Natural killer cell (primary cell): Measurements from ENCODE around the gene INSL3. TPM values are rescaled to one million over a fixed set of nuclear protein-coding genes. Genes with fewer than 3 reads are reported as not detected.

Experiments
- ATAC-seq, 3 donors: fragments of 150-1000 bp in 2 of 3; fragments of 200-7000 bp in 1 of 3; cut with Tn5 transposase; 1 replicate in 1 of 3; 2 replicates in 2 of 3; pipeline ENCODE4 v1.10.0; 2021; ENCODE audit warnings: mild to moderate bottlenecking in 2 of 3, moderate library complexity in 2 of 3
- DNase-seq, 2 donors: peaks; one replicate each; pipeline versions ENCODE4 v3.0.0 to v3.0.0-alpha.2; 2013 to 2021; ENCODE audit warnings: mixed read lengths in 1 of 2
- H3K27ac ChIP-seq: one replicate; pipeline ENCODE4 v1.5.1; 2013; ENCODE audit warnings: mild to moderate bottlenecking, low read length
- H3K27me3 ChIP-seq: one replicate; pipeline ENCODE4 v1.6.1; 2013; ENCODE audit warnings: low read length; ENCODE audit not compliant: control insufficient read depth, insufficient read depth
- H3K36me3 ChIP-seq: one replicate; pipeline ENCODE4 v1.6.1; 2013; ENCODE audit warnings: low read length; ENCODE audit not compliant: control insufficient read depth, insufficient read depth
- H3K4me1 ChIP-seq: one replicate; pipeline ENCODE4 v1.6.1; 2013; ENCODE audit warnings: low read length; ENCODE audit not compliant: control insufficient read depth, insufficient read depth
- H3K4me3 ChIP-seq: one replicate; pipeline ENCODE4 v1.5.1; 2013; ENCODE audit warnings: low read length
- H3K9me3 ChIP-seq: one replicate; pipeline ENCODE4 v1.6.1; 2013; ENCODE audit warnings: low read length; ENCODE audit not compliant: control insufficient read depth, insufficient read depth
- H3K27ac Mint-ChIP-seq, 2 donors: one replicate each; pipeline ENCODE4 v1.8.0; 2022; ENCODE audit warnings: mild to moderate bottlenecking in 2 of 2, mixed read lengths in 2 of 2, moderate library complexity in 1 of 2
- H3K27me3 Mint-ChIP-seq, 2 donors: one replicate each; pipeline ENCODE4 v1.8.0; 2022; ENCODE audit warnings: low read depth in 2 of 2, mixed read lengths in 2 of 2
- H3K36me3 Mint-ChIP-seq: one replicate; pipeline ENCODE4 v1.8.0; 2022; ENCODE audit warnings: mixed read lengths
- H3K4me1 Mint-ChIP-seq, 2 donors: one replicate each; pipeline ENCODE4 v1.8.0; 2022; ENCODE audit warnings: mixed read lengths in 2 of 2
- H3K4me3 Mint-ChIP-seq: one replicate; pipeline ENCODE4 v1.8.0; 2022; ENCODE audit warnings: mild to moderate bottlenecking, moderate library complexity, mixed read lengths
- H3K9me3 Mint-ChIP-seq, 2 donors: one replicate each; pipeline ENCODE4 v1.8.0; 2022; ENCODE audit warnings: mixed read lengths in 2 of 2
- WGBS: methylation state at CpG from one replicate; pipeline ENCODE4 v1.1.7; 2013; ENCODE audit warnings: missing lambda C conversion rate; ENCODE audit not compliant: insufficient coverage; 5-methylcytosine and 5-hydroxymethylcytosine counted together
- intact Hi-C: fragments of 100-400 bp; cut with micrococcal nuclease; formaldehyde crosslinking; loops from one replicate; pipeline ENCODE4 v1.14.2; 2022
- total RNA-seq, 4 donors: library from RNA; stranded (reverse); fragments of 120-200 nt in 1 of 4; gene quantifications; one replicate each; pipeline versions ENCODE4 v1.2.3 to v1.2.4, GENCODE V29; 2013 to 2022
- TF ChIP-seq, protein P1 (sequence below): fragments of 200-600 bp; IDR thresholded peaks from one replicate; pipeline ENCODE4 v1.8.0; 2022; ENCODE audit warnings: antibody characterized with exemption

Gene INSL3
- total RNA-seq, 3 donors from 2014 or later (not counting 1 experiment from before 2014, with no cell fraction given), result 1.5 to 2.9 (median 1.7) TPM

DNA sequence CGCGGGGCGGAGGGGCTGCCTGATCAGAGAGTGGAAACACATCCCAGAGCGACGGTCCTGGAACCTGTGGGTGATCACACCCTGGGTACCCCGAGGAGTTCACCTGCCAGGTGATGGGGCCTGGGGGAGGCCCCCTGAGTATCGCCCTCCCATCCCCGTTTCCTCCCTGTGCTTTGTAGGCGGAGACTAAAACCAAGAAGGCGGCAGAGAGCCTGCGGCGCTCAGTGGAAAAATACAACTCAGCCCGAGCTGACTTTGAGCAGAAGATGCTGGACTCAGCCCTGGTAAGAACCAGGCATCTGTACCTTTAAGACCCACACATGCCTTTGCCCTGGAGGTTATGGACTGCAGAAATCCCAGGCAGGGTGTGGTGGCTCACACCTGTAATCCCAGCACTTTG, 50.7 kb downstream of the INSL3 start:
- Histone ChIP-seq H3K9me3 (no peaks in the 10 kb centered on the region), H3K27ac (no peak overlapping the region), H3K27me3 (no peaks in the 10 kb centered on the region), H3K36me3 (peaks cover 69% of the 10 kb centered on the region), H3K4me1 (peaks cover 4% of the 10 kb centered on the region), H3K4me3 (no peak overlapping the region)
- Mint-ChIP-seq H3K27ac (no peak overlapping the region), H3K36me3 (no peaks in the 10 kb centered on the region), H3K27me3 (no peaks in the 10 kb centered on the region), H3K4me3 (no peak overlapping the region), H3K9me3 (no peaks in the 10 kb centered on the region), H3K4me1 (peaks cover 0 to 4% of the 10 kb centered on the region in 2 donors)
- TF ChIP-seq, protein P1, sequence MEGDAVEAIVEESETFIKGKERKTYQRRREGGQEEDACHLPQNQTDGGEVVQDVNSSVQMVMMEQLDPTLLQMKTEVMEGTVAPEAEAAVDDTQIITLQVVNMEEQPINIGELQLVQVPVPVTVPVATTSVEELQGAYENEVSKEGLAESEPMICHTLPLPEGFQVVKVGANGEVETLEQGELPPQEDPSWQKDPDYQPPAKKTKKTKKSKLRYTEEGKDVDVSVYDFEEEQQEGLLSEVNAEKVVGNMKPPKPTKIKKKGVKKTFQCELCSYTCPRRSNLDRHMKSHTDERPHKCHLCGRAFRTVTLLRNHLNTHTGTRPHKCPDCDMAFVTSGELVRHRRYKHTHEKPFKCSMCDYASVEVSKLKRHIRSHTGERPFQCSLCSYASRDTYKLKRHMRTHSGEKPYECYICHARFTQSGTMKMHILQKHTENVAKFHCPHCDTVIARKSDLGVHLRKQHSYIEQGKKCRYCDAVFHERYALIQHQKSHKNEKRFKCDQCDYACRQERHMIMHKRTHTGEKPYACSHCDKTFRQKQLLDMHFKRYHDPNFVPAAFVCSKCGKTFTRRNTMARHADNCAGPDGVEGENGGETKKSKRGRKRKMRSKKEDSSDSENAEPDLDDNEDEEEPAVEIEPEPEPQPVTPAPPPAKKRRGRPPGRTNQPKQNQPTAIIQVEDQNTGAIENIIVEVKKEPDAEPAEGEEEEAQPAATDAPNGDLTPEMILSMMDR, result no peak
- 90% methylated on average over 13 of the region's 13 CpGs for WGBS
- intact Hi-C loops, result no loop called here
- no peak for ATAC-seq
- no peak for DNase-seq

DNA sequence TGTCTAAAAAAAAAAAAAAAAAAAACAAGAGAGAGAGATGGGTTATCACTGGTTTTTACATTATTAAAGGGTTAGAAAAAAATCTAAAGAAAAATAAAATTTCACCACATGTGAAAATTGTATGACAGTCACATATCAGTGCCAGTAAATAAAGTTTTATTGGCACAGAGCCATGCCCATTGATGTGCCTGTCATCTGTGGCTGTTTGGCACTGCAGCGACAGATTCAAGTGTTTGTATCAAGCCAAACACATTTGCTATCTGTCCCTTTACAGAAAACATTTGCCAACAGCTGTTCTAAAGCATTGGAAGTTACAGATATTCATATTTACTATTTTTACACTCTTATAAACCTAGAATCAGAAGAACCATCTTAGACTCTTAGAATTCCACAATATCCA, 53.8 kb downstream of the INSL3 start:
- intact Hi-C loops, result loop anchor here (2.0 kb wide), 1 partner anchor 63 kb away; no protein-coding TSS in a partner anchor
- H3K36me3 Mint-ChIP-seq, result no peaks in the 10 kb centered on the region
- Histone ChIP-seq H3K4me1 (peaks cover 12% of the 10 kb centered on the region), H3K27ac (no peak overlapping the region), H3K36me3 (peaks cover 61% of the 10 kb centered on the region), H3K27me3 (no peaks in the 10 kb centered on the region), H3K4me3 (no peak overlapping the region), H3K9me3 (no peaks in the 10 kb centered on the region)
- TF ChIP-seq, protein P1, result no peak
- H3K9me3 Mint-ChIP-seq, result no peaks in the 10 kb centered on the region
- 100% methylated on average over 1 of the region's 1 CpG for WGBS
- H3K27me3 Mint-ChIP-seq, result no peaks in the 10 kb centered on the region
- H3K4me3 Mint-ChIP-seq, result no peak overlapping the region
- DNase-seq (no peak), ATAC-seq (no peak)
- no peak overlapping the region for H3K27ac Mint-ChIP-seq
- H3K4me1 Mint-ChIP-seq, result peaks cover 5 to 8% of the 10 kb centered on the region in 2 donors

DNA sequence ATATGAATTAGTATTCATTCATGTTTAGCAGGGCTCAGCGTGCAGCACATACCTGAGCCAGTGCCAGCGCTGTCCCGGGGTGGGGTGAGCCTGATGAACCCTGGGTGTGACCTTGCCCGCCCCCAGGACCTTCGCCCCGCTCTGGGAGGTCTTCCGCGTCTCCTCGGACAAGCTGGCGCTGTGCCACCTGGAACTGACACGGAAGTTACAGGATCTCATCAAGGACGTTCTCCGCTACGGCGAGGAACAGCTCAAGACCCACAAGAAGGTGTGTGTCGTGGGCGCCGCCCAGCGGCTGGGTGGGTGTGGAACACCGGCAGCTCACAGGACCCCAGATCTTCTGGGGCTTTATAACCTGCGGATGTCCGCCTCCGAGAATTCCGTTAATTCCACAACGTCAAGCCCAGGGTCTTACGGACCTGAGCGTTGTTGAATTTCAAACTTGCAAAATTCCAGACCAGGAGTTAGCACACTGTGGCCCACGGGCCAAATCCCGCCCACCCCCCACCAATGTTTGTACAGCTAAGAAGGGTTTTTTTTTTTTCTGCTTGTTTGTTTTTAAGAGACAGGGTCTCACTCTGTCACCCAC, 54.7 kb downstream of the INSL3 start:
- peaks cover 5 to 8% of the 10 kb centered on the region in 2 donors for H3K4me1 Mint-ChIP-seq
- no peaks in the 10 kb centered on the region for H3K36me3 Mint-ChIP-seq
- ATAC-seq (peak; percentile 65 to 79 (median 78)), DNase-seq (peak; percentile 50 to 55)
- Histone ChIP-seq H3K9me3 (no peaks in the 10 kb centered on the region), H3K4me1 (peaks cover 12% of the 10 kb centered on the region), H3K27me3 (no peaks in the 10 kb centered on the region), H3K27ac (no peak overlapping the region), H3K4me3 (no peak overlapping the region), H3K36me3 (peaks cover 53% of the 10 kb centered on the region)
- TF ChIP-seq, protein P1, result peak; percentile 57
- no peak overlapping the region for H3K4me3 Mint-ChIP-seq
- H3K9me3 Mint-ChIP-seq, result no peaks in the 10 kb centered on the region
- 67% methylated on average over 27 of the region's 29 CpGs for WGBS
- no peak overlapping the region for H3K27ac Mint-ChIP-seq
- H3K27me3 Mint-ChIP-seq, result no peaks in the 10 kb centered on the region
- intact Hi-C loops, result loop anchor here (2.0 kb wide), 1 partner anchor 62 kb away; no protein-coding TSS in a partner anchor

Other genes with a start within 250 kb of the INSL3 start
- gene UNC13A, start 133.2 kb downstream of the INSL3 start, total RNA-seq, result not detected
- 10 to 100 TPM; 41.0 to 59.4 (median 45.8) TPM for gene MAP1S, start 102.0 kb downstream of the INSL3 start, total RNA-seq
- 10 to 100 TPM; 56.1 to 67.7 (median 66.5) TPM for gene FCHO1, start 70.0 kb downstream of the INSL3 start, total RNA-seq
- gene B3GNT3, start 26.4 kb downstream of the INSL3 start, total RNA-seq, result not detected
- gene JAK3, start 26.5 kb upstream of the INSL3 start, total RNA-seq, result 100 to 1,000 TPM in 1 of 3 donors, 10 to 100 TPM in 2; 72.1 to 105 (median 96.1) TPM
- gene RPL18A, start 38.4 kb upstream of the INSL3 start, total RNA-seq, result 1,000 to 10,000 TPM; 1,015 to 1,285 (median 1,208) TPM
- gene SLC5A5, start 50.4 kb upstream of the INSL3 start, total RNA-seq, result under 1 TPM; 0.25 to 0.43 (median 0.26) TPM
- 10 to 100 TPM; 32.6 to 37.6 (median 37.4) TPM for gene CCDC124, start 111.5 kb upstream of the INSL3 start, total RNA-seq
- gene KCNN1, start 145.6 kb upstream of the INSL3 start, total RNA-seq, result not detected
- 100 to 1,000 TPM; 110 to 131 (median 121) TPM for gene ARRDC2, start 186.7 kb upstream of the INSL3 start, total RNA-seq